A549 (cell line): ENCODE measurements around the gene STOX1. TPM values are rescaled to one million over a fixed set of nuclear protein-coding genes. Genes with fewer than 3 reads are reported as not detected.
"Not testable (repeated sequence)": the region's sequence is repeated elsewhere in the genome, so short reads cannot be mapped to it uniquely, and the experiment has no call there.

Experiments used
- ATAC-seq, 2 experiments: fragments of 200-7000 bp in 1 of 2; fragments of >200 bp in 1 of 2; cut with Nextera tagmentation in 1 of 2; cut with Tn5 transposase in 1 of 2; 3 replicates each; pipeline versions ENCODE4 v1.8.0 to v1.9.1; 2018 to 2020; ENCODE audit warnings: mild to moderate bottlenecking in 1 of 2, moderate library complexity in 1 of 2
- CTCF ChIA-PET: fragments of 300-600 bp; sonication (Branson Sonifier 250); formaldehyde crosslinking; extraction: SDS; loops from one replicate; lab custom pipeline; 2021; ENCODE audit warnings: antibody characterized with exemption, inconsistent platforms; lab: Yijun Ruan, JAX
- POLR2A ChIA-PET: fragments of 350-600 bp; formaldehyde crosslinking; extraction: SDS; loops from one replicate; lab custom pipeline; 2021; ENCODE audit warnings: antibody characterized with exemption, inconsistent platforms; lab: Yijun Ruan, JAX
- DNase-seq, 2 experiments: peaks; one replicate each; pipeline versions ENCODE4 v3.0.0 to v3.0.0-alpha.2; 2011 to 2016; ENCODE audit warnings: low read depth in 1 of 2, low spot score in 1 of 2
- FAIRE-seq: peaks from 2 replicates; lab custom pipeline; 2011; peaks lifted over from hg19 to GRCh38; lab: Jason Lieb, UNC
- H3K27ac ChIP-seq, 2 experiments: fragments of >200 bp; sonication (Bioruptor Twin); formaldehyde crosslinking; 3 replicates each; pipeline ENCODE4 v1.5.1; 2016 to 2017
- H3K4me1 ChIP-seq: fragments of >200 bp; sonication (Bioruptor Twin); formaldehyde crosslinking; 3 replicates; pipeline ENCODE4 v1.6.1; 2016
- H3K4me2 ChIP-seq: fragments of >200 bp; sonication (Bioruptor Twin); formaldehyde crosslinking; 3 replicates; pipeline ENCODE4 v1.6.1; 2016
- H3K4me3 ChIP-seq: fragments of >200 bp; sonication (Bioruptor Twin); formaldehyde crosslinking; 3 replicates; pipeline ENCODE4 v1.5.1; 2016
- H3K9me3 ChIP-seq: fragments of >200 bp; sonication (Bioruptor Twin); formaldehyde crosslinking; 3 replicates; pipeline ENCODE4 v1.6.1; 2016
- CBX2 ChIP-seq: fragments of 200-600 bp; sonication (generic); IDR thresholded peaks from 2 replicates; pipeline ENCODE4 v1.6.1; 2016; ENCODE audit warnings: low read depth, mild to moderate bottlenecking, borderline replicate concordance
- CBX8 ChIP-seq: fragments of 200-600 bp; sonication (generic); IDR thresholded peaks from 2 replicates; pipeline ENCODE4 v1.6.1; 2016
- CEBPB ChIP-seq, 2 experiments: fragments of >200 bp in 1 of 2; sonication (Bioruptor Twin) in 1 of 2; formaldehyde crosslinking in 1 of 2; IDR thresholded peaks; 2 replicates each; pipeline ENCODE4 v1.6.1; 2012 to 2016
- CHD2 ChIP-seq: fragments of 150-350 bp; IDR thresholded peaks from 2 replicates; pipeline ENCODE4 v1.6.1; 2014; ENCODE audit warnings: low read length; ENCODE audit not compliant: partially characterized antibody
- CHD4 ChIP-seq: fragments of 200-600 bp; sonication (generic); IDR thresholded peaks from 2 replicates; pipeline ENCODE4 v1.6.1; 2016; ENCODE audit warnings: antibody characterized with exemption, mild to moderate bottlenecking, borderline replicate concordance
- EP300 ChIP-seq, 2 experiments: fragments of >200 bp; sonication (Bioruptor Twin); formaldehyde crosslinking; IDR thresholded peaks; 2 replicates in 1 of 2; 3 replicates in 1 of 2; pipeline ENCODE4 v1.6.1; 2016 to 2017
- FOSB ChIP-seq: fragments of 250-450 bp; sonication (Bioruptor Pico); IDR thresholded peaks from 2 replicates; pipeline ENCODE4 v1.5.0; 2020; ENCODE audit warnings: mild to moderate bottlenecking, moderate library complexity
- GATA3 ChIP-seq: IDR thresholded peaks from 2 replicates; pipeline ENCODE4 v1.6.1; 2012; ENCODE audit warnings: borderline replicate concordance
- HOXA7 ChIP-seq: fragments of 250-450 bp; sonication (Bioruptor Pico); IDR thresholded peaks from 2 replicates; pipeline ENCODE4 v1.5.0; 2020; ENCODE audit warnings: mild to moderate bottlenecking, moderate library complexity
- HOXB13 ChIP-seq: fragments of 250-450 bp; sonication (Bioruptor Pico); IDR thresholded peaks from 2 replicates; pipeline ENCODE4 v1.5.0; 2020; ENCODE audit warnings: low read depth, mild to moderate bottlenecking, moderate library complexity
- JUN ChIP-seq, 2 experiments: fragments of >200 bp; sonication (Bioruptor Twin); formaldehyde crosslinking; IDR thresholded peaks; 2 replicates in 1 of 2; 3 replicates in 1 of 2; pipeline ENCODE4 v1.6.1; 2016 to 2017
- KDM1A ChIP-seq: fragments of 200-600 bp; sonication (generic); IDR thresholded peaks from 2 replicates; pipeline ENCODE4 v1.6.1; 2016; ENCODE audit warnings: low read depth, mild to moderate bottlenecking
- KDM5A ChIP-seq: fragments of 200-600 bp; sonication (generic); IDR thresholded peaks from 2 replicates; pipeline ENCODE4 v1.6.1; 2016; ENCODE audit warnings: antibody characterized with exemption, mild to moderate bottlenecking
- MAZ ChIP-seq: fragments of 150-350 bp; IDR thresholded peaks from 2 replicates; pipeline ENCODE4 v1.6.1; 2014; ENCODE audit warnings: antibody characterized with exemption, low read depth, low read length, borderline replicate concordance
- MYC ChIP-seq: IDR thresholded peaks from 2 replicates; pipeline ENCODE4 v1.6.1; 2012; ENCODE audit warnings: mild to moderate bottlenecking, inconsistent platforms, low read length, improper control_type of control experiment, borderline replicate concordance
- NFE2L2 ChIP-seq: fragments of 150-350 bp; conservative IDR thresholded peaks from 2 replicates; pipeline ENCODE4 v1.6.1; 2014; ENCODE audit warnings: low read length
- NPAS2 ChIP-seq: fragments of 250-450 bp; sonication (Bioruptor Pico); IDR thresholded peaks from 2 replicates; pipeline ENCODE4 v1.8.0; 2022; ENCODE audit warnings: mild to moderate bottlenecking, moderate library complexity, borderline replicate concordance
- NR3C1 ChIP-seq: fragments of >200 bp; sonication (Bioruptor Twin); formaldehyde crosslinking; IDR thresholded peaks from 3 replicates; pipeline ENCODE4 v1.6.1; 2017
- PHF8 ChIP-seq: fragments of 200-600 bp; sonication (generic); IDR thresholded peaks from 2 replicates; pipeline ENCODE4 v1.6.1; 2016; ENCODE audit warnings: low read depth, mild to moderate bottlenecking, antibody characterized with exemption, moderate library complexity, borderline replicate concordance
- RARB ChIP-seq: fragments of 250-450 bp; sonication (Bioruptor Pico); IDR thresholded peaks from 2 replicates; pipeline ENCODE4 v1.8.0; 2021; ENCODE audit warnings: mild to moderate bottlenecking, moderate library complexity
- TFCP2L1 ChIP-seq: fragments of 250-450 bp; sonication (Bioruptor Pico); IDR thresholded peaks from 2 replicates; pipeline ENCODE4 v1.5.0; 2021; ENCODE audit warnings: mild to moderate bottlenecking
- ZC3H11A ChIP-seq: fragments of 450-650 bp; IDR thresholded peaks from 2 replicates; pipeline ENCODE4 v1.6.1; 2014; ENCODE audit warnings: antibody characterized with exemption, mild to moderate bottlenecking
- ZFP36 ChIP-seq: fragments of 450-650 bp; IDR thresholded peaks from 2 replicates; pipeline ENCODE4 v1.6.1; 2014; ENCODE audit warnings: borderline replicate concordance; ENCODE audit not compliant: partially characterized antibody
- ZNF302 ChIP-seq: fragments of 250-450 bp; sonication (Bioruptor Pico); IDR thresholded peaks from 2 replicates; pipeline ENCODE4 v1.9.0; 2021; ENCODE audit warnings: inconsistent platforms, mild to moderate bottlenecking, moderate library complexity
- WGBS: methylation state at CpG from one replicate; pipeline ENCODE4 v1.1.6; 2017; ENCODE audit errors: missing lambda C conversion rate; 5-methylcytosine and 5-hydroxymethylcytosine counted together
- polyA plus RNA-seq, 4 experiments: library from polyadenylated mRNA; depleted of rRNA in 3 of 4; stranded (reverse); fragments of >200 nt; fragmentation: RNase III in 1 of 4; extraction: RNeasy Plus Mini Kit Qiagen cat#74134 plus additional on column Dnase treatment in 1 of 4; gene quantifications; 2 replicates in 3 of 4; 3 replicates in 1 of 4; pipeline ENCODE4 v1.2.3, GENCODE V29; 2011 to 2017
- TF ChIP-seq, protein P1 (sequence below): IDR thresholded peaks from 2 replicates; pipeline ENCODE4 v1.6.1; 2012
- TF ChIP-seq, protein P2 (sequence below): fragments of 250-450 bp; sonication (Bioruptor Pico); IDR thresholded peaks from 2 replicates; pipeline ENCODE4 v1.5.0; 2021; ENCODE audit warnings: mild to moderate bottlenecking, moderate library complexity, borderline replicate concordance

STOX1 gene
- polyA plus RNA-seq, 2 of the 4 experiments (the other 2 are of a cell fraction) = 0.94 to 1.6 TPM

DNA sequence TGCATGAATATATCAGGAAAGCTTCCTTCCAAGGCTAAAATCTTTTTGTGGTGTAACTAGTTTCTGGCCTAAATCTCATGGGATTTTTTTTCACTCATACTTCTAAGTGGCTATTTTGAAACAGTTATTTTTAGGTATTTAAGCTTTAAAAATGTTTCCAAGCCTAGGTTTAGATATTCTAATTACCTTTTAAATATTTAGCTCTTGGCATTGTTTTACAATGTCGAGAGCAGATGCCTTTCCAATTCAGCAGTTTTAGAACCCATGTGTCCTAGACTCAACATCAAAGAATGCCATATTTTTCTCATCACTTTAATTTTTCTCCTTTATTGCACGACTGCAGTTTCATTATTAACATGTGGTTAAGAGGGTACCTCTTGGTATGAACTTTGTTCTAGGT is 27.1 kb upstream of the STOX1 start:
- TF ChIP-seq FOSB (no peak), ZNF302 (CRISPR knock-in tag) (no peak), TFCP2L1 (CRISPR knock-in tag) (no peak), CBX2 (no peak), HOXA7 (CRISPR knock-in tag) (no peak), HOXB13 (CRISPR knock-in tag) (no peak), CBX8 (no peak), NFE2L2 (no peak), ZC3H11A (no peak), KDM1A (no peak), GATA3 (no peak), CEBPB (IDR thresholded peaks at IDR 0.05) (no peak), NPAS2 (no peak), CHD2 (no peak), MAZ (no peak), CHD4 (no peak), KDM5A (no peak), PHF8 (no peak)
- TF ChIP-seq, protein P1, sequence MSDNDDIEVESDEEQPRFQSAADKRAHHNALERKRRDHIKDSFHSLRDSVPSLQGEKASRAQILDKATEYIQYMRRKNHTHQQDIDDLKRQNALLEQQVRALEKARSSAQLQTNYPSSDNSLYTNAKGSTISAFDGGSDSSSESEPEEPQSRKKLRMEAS = no peak
- TF ChIP-seq, protein P2, sequence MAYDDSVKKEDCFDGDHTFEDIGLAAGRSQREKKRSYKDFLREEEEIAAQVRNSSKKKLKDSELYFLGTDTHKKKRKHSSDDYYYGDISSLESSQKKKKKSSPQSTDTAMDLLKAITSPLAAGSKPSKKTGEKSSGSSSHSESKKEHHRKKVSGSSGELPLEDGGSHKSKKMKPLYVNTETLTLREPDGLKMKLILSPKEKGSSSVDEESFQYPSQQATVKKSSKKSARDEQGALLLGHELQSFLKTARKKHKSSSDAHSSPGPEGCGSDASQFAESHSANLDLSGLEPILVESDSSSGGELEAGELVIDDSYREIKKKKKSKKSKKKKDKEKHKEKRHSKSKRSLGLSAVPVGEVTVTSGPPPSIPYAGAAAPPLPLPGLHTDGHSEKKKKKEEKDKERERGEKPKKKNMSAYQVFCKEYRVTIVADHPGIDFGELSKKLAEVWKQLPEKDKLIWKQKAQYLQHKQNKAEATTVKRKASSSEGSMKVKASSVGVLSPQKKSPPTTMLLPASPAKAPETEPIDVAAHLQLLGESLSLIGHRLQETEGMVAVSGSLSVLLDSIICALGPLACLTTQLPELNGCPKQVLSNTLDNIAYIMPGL (CRISPR knock-in tag) = no peak
- no peaks in the 10 kb centered on the region for H3K9me3 ChIP-seq
- FAIRE-seq = no peak
- CTCF ChIA-PET = interaction anchor here (1.2 to 3.3 kb wide), 2 partner anchors 14 to 98 kb away, joined by 4 to 13 read pairs; no protein-coding TSS in a partner anchor
- no peak for DNase-seq
- POLR2A ChIA-PET = no interaction called here
- no peak for ATAC-seq
- no peaks in the 10 kb centered on the region for H3K4me1 ChIP-seq
- 96% methylated on average over 2 of the region's 2 CpGs for WGBS
- H3K27ac ChIP-seq = no peak overlapping the region
- H3K4me3 ChIP-seq = no peak overlapping the region
- no peak overlapping the region for H3K4me2 ChIP-seq

DNA sequence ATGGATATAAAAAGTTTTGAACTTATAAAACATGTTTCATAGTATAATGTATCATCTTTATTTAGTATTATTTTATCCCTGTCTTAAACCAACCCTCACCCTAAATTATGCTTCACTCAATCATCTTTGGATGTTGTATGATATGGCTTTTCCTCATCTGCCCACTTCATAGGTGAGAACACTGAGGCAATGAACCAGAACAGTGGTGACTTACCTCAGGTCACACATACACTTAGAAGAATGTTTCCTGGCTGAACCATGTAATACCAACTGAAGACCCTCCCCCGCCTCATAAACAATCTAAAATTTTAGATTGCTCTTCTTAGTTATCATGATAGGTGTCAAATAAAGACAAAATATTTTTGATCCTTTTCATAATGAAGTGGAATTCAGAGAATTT is 22.6 kb upstream of the STOX1 start:
- no peak overlapping the region for H3K4me3 ChIP-seq
- H3K27ac ChIP-seq = no peak overlapping the region
- H3K4me2 ChIP-seq = no peak overlapping the region
- DNase-seq = no peak
- no peaks in the 10 kb centered on the region for H3K9me3 ChIP-seq
- ATAC-seq = no peak
- no peak for FAIRE-seq
- peaks cover 8% of the 10 kb centered on the region; the same call in 2 of the 3 replicates for H3K4me1 ChIP-seq
- POLR2A ChIA-PET = interaction anchor here (0.6 kb wide), 1 partner anchor 78 kb away, joined by 3 read pairs; no protein-coding TSS in a partner anchor
- CTCF ChIA-PET = interaction anchor here (1.9 kb wide), 1 partner anchor 93 kb away, joined by 5 read pairs; no protein-coding TSS in a partner anchor
- WGBS = 100% methylated on average over 1 of the region's 1 CpG
- no peak for TF ChIP-seq NFE2L2
- TF ChIP-seq HOXB13 (CRISPR knock-in tag) = no peak
- TF ChIP-seq PHF8 = no peak
- TF ChIP-seq NR3C1 = no peak
- TF ChIP-seq HOXA7 (CRISPR knock-in tag) = no peak
- TF ChIP-seq KDM1A = no peak
- TF ChIP-seq TFCP2L1 (CRISPR knock-in tag) = no peak
- no peak for TF ChIP-seq MAZ
- TF ChIP-seq JUN (IDR thresholded peaks at IDR 0.05) = no peak
- TF ChIP-seq RARB (CRISPR knock-in tag) = no peak
- no peak for TF ChIP-seq EP300 (IDR thresholded peaks at IDR 0.05)
- no peak for TF ChIP-seq ZFP36
- no peak for TF ChIP-seq GATA3
- TF ChIP-seq, protein P2 (CRISPR knock-in tag) = no peak
- TF ChIP-seq MYC = no peak

DNA sequence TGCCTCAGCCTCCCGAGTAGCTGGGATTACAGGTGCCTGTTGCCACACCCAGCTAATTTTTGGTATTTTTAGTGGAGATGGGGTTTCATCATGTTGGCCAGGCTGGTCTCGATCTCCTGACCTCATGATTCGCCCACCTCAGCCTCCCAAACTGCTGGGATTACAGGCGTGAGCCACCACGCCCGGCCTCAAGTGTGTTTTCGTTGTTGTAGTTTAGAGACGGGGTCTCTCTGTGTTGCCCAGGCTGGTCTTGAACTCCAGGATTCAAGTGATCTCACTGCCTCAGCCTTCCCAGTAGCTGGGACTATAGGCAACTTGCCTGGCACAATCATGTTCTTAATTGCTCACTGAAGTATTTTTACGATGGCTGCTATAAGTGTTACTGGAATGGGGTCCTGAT is 16.5 kb upstream of the STOX1 start:
- 95% methylated on average over 9 of the region's 9 CpGs for WGBS

More for the DNA sequence above, 16.5 kb upstream of the STOX1 start:
- FAIRE-seq, H3K4me2 ChIP-seq, DNase-seq, H3K4me1 ChIP-seq, H3K9me3 ChIP-seq, H3K4me3 ChIP-seq, H3K27ac ChIP-seq, ATAC-seq, POLR2A ChIA-PET: not testable (repeated sequence)
- CTCF ChIA-PET = interaction anchor here (0.6 kb wide), 1 partner anchor 86 kb away, joined by 3 read pairs; no protein-coding TSS in a partner anchor
